Spinal cord (tissue), 10 donors: ENCODE measurements around the gene PFDN5. TPM values are rescaled to one million over a fixed set of nuclear protein-coding genes. Genes with fewer than 3 reads are reported as not detected.
A peak's percentile ranks its signal among the peaks of the same experiment; 100 is the strongest.

ENCODE experiments used
- DNase-seq, 6 donors: peaks; one replicate each; pipeline versions ENCODE4 v3.0.0 to v3.0.0-alpha.2; 2013 to 2015; ENCODE audit warnings: low spot score in 6 of 6, low read depth in 4 of 6
- H3K27ac ChIP-seq: one replicate; pipeline ENCODE4 v1.5.1; 2013; ENCODE audit warnings: low read depth, low read length, control low read depth
- H3K27me3 ChIP-seq: one replicate; pipeline ENCODE4 v1.6.1; 2013; ENCODE audit warnings: low read length; ENCODE audit not compliant: control insufficient read depth, insufficient read depth
- H3K36me3 ChIP-seq: one replicate; pipeline ENCODE4 v1.6.1; 2013; ENCODE audit warnings: low read length; ENCODE audit not compliant: control insufficient read depth, insufficient read depth
- H3K4me1 ChIP-seq: one replicate; pipeline ENCODE4 v1.6.1; 2013; ENCODE audit warnings: low read length; ENCODE audit not compliant: control insufficient read depth, insufficient read depth
- H3K4me3 ChIP-seq: one replicate; pipeline ENCODE4 v1.5.1; 2013; ENCODE audit warnings: low read depth, low read length, control low read depth
- H3K9me3 ChIP-seq: one replicate; pipeline ENCODE4 v1.6.1; 2013; ENCODE audit warnings: low read length; ENCODE audit not compliant: control insufficient read depth, insufficient read depth
- WGBS: methylation state at CpG from one replicate; pipeline ENCODE4 v1.1.5; 2013; ENCODE audit warnings: missing lambda C conversion rate; ENCODE audit not compliant: insufficient coverage; 5-methylcytosine and 5-hydroxymethylcytosine counted together
- polyA plus RNA-seq, 2 donors: library from polyadenylated mRNA; unstranded; fragments of 120-200 nt; gene quantifications; one replicate each; pipeline ENCODE4 v1.2.1, GENCODE V29; 2013; ENCODE audit not compliant: insufficient read length in 2 of 2
- total RNA-seq, 2 donors: library from RNA; depleted of rRNA in 1 of 2; stranded (reverse); fragments of 120-200 nt in 1 of 2; fragments of >200 nt in 1 of 2; gene quantifications; one replicate each; pipeline versions ENCODE4 v1.2.3 to v1.2.4, GENCODE V29; 2013 to 2014
- donor health status: healthy.

Gene PFDN5
- total and polyA plus RNA-seq, 4 donors, result 381 to 945 (median 568) TPM

GRCh38 chr12:53259891-53260290 is 35.5 kb upstream of the PFDN5 start:
- 81% methylated on average over 4 of the region's 6 CpGs for WGBS
- peaks cover 13% of the 10 kb centered on the region for H3K36me3 ChIP-seq
- H3K27me3 ChIP-seq, result no peaks in the 10 kb centered on the region
- no peak overlapping the region for H3K4me3 ChIP-seq
- H3K9me3 ChIP-seq, result no peaks in the 10 kb centered on the region
- DNase-seq, result no peak
- H3K4me1 ChIP-seq, result peaks cover 4% of the 10 kb centered on the region
- no peak overlapping the region for H3K27ac ChIP-seq

- Histone ChIP-seq H3K27me3 (no peaks in the 10 kb centered on the region), H3K9me3 (no peaks in the 10 kb centered on the region), H3K4me1 (peaks cover 20% of the 10 kb centered on the region), H3K27ac (no peak overlapping the region), H3K4me3 (no peak overlapping the region), H3K36me3 (peaks cover 3% of the 10 kb centered on the region)
- no peak for DNase-seq
- no CpG with 5 or more reads among the region's 2 CpGs for WGBS
These were observed 29.6 kb upstream of the PFDN5 start for GRCh38 chr12:53265783-53266182.

GRCh38 chr12:53267306-53267998 is 27.9 kb upstream of the PFDN5 start:
- DNase-seq, result no peak
- Histone ChIP-seq H3K36me3 (peaks cover 3% of the 10 kb centered on the region), H3K4me1 (peaks cover 20% of the 10 kb centered on the region), H3K4me3 (peak overlapping the region; percentile 91), H3K27me3 (no peaks in the 10 kb centered on the region), H3K9me3 (no peaks in the 10 kb centered on the region), H3K27ac (peak overlapping the region; percentile 52)
- 20% methylated on average over 1 of the region's 18 CpGs for WGBS

GRCh38 chr12:53267999-53268629 is 27.2 kb upstream of the PFDN5 start, which contains the start of gene ESPL1:
TSS of gene ESPL1 (plus strand) at chr12:53268299. CDS start at chr12:53268767, 468 bp downstream.
- Histone ChIP-seq H3K27ac (peak within 1 kb of the TSS; percentile 52), H3K36me3 (peaks cover 3% of the 10 kb centered on the region)
- under 1% methylated on average over 58 of the region's 58 CpGs for WGBS

GRCh38 chr12:53268630-53269562 is 26.4 kb upstream of the PFDN5 start:
- peaks cover 3% of the 10 kb centered on the region for H3K36me3 ChIP-seq
- no peak overlapping the region for H3K27ac ChIP-seq
- peaks cover 20% of the 10 kb centered on the region for H3K4me1 ChIP-seq
- H3K4me3 ChIP-seq, result peak overlapping the region; percentile 91
- no peaks in the 10 kb centered on the region for H3K9me3 ChIP-seq
- 65% methylated on average over 17 of the region's 20 CpGs for WGBS
- H3K27me3 ChIP-seq, result no peaks in the 10 kb centered on the region
- no peak for DNase-seq

More at GRCh38 chr12:53267999-53268629, 27.2 kb upstream of the PFDN5 start, which contains the start of gene ESPL1:
- no peaks in the 10 kb centered on the region for H3K27me3 ChIP-seq
- DNase-seq, result peak; percentile 54 to 93 (median 74)
- H3K4me3 ChIP-seq, result peak within 1 kb of the TSS; percentile 91
- peaks cover 20% of the 10 kb centered on the region for H3K4me1 ChIP-seq
- H3K9me3 ChIP-seq, result no peaks in the 10 kb centered on the region

- peaks cover 16% of the 10 kb centered on the region for H3K36me3 ChIP-seq
- no peak for DNase-seq
- no peak overlapping the region for H3K4me3 ChIP-seq
- H3K4me1 ChIP-seq, result peaks cover 2% of the 10 kb centered on the region
- H3K9me3 ChIP-seq, result no peaks in the 10 kb centered on the region
- no peaks in the 10 kb centered on the region for H3K27me3 ChIP-seq
- H3K27ac ChIP-seq, result no peak overlapping the region
- WGBS, result 100% methylated on average over 4 of the region's 5 CpGs
These were observed 20.9 kb upstream of the PFDN5 start for GRCh38 chr12:53274445-53274844.

GRCh38 chr12:53276511-53276910 is 18.8 kb upstream of the PFDN5 start:
- H3K4me3 ChIP-seq, result no peak overlapping the region
- H3K9me3 ChIP-seq, result no peaks in the 10 kb centered on the region
- peaks cover 19% of the 10 kb centered on the region for H3K36me3 ChIP-seq
- DNase-seq, result no peak
- H3K27ac ChIP-seq, result no peak overlapping the region
- no peaks in the 10 kb centered on the region for H3K27me3 ChIP-seq
- no peaks in the 10 kb centered on the region for H3K4me1 ChIP-seq
- WGBS, result 94% methylated on average over 10 of the region's 11 CpGs

GRCh38 chr12:53277981-53278380 is 17.4 kb upstream of the PFDN5 start:
- H3K9me3 ChIP-seq, result no peaks in the 10 kb centered on the region
- H3K4me3 ChIP-seq, result no peak overlapping the region
- 100% methylated on average over 5 of the region's 9 CpGs for WGBS
- no peaks in the 10 kb centered on the region for H3K4me1 ChIP-seq
- H3K27ac ChIP-seq, result no peak overlapping the region
- DNase-seq, result no peak
- peaks cover 26% of the 10 kb centered on the region for H3K36me3 ChIP-seq
- no peaks in the 10 kb centered on the region for H3K27me3 ChIP-seq

GRCh38 chr12:53279283-53279869 is 16.0 kb upstream of the PFDN5 start:
- no peaks in the 10 kb centered on the region for H3K27me3 ChIP-seq
- peaks cover 26% of the 10 kb centered on the region for H3K36me3 ChIP-seq
- H3K27ac ChIP-seq, result no peak overlapping the region
- H3K4me3 ChIP-seq, result no peak overlapping the region
- H3K4me1 ChIP-seq, result no peaks in the 10 kb centered on the region
- no peaks in the 10 kb centered on the region for H3K9me3 ChIP-seq
- 80% methylated on average over 2 of the region's 3 CpGs for WGBS
- no peak for DNase-seq
